Osteocyte (in vitro differentiated cells): ENCODE results near the gene MBD1. TPM values are rescaled to one million over a fixed set of nuclear protein-coding genes. Genes with fewer than 3 reads are reported as not detected.
"Not testable (repeated sequence)": the region's sequence is repeated elsewhere in the genome, so short reads cannot be mapped to it uniquely, and the experiment has no call there.

ENCODE experiments used
- DNase-seq: peaks from one replicate; pipeline ENCODE4 v3.0.0; 2021; ENCODE audit warnings: mixed read lengths; ENCODE audit not compliant: unreplicated experiment; ENCODE audit errors: extremely low spot score
- H3K27ac Mint-ChIP-seq: one replicate; pipeline ENCODE4 v1.8.0; 2021; ENCODE audit warnings: mild to moderate bottlenecking, mixed read lengths; ENCODE audit not compliant: unreplicated experiment
- H3K27me3 Mint-ChIP-seq: one replicate; pipeline ENCODE4 v1.8.0; 2021; ENCODE audit warnings: mixed read lengths; ENCODE audit not compliant: unreplicated experiment
- H3K36me3 Mint-ChIP-seq: one replicate; pipeline ENCODE4 v1.8.0; 2021; ENCODE audit warnings: mixed read lengths; ENCODE audit not compliant: unreplicated experiment
- H3K4me1 Mint-ChIP-seq: one replicate; pipeline ENCODE4 v1.8.0; 2021; ENCODE audit warnings: mixed read lengths; ENCODE audit not compliant: unreplicated experiment
- H3K4me3 Mint-ChIP-seq: one replicate; pipeline ENCODE4 v1.8.0; 2021; ENCODE audit warnings: mild to moderate bottlenecking, moderate library complexity, mixed read lengths; ENCODE audit not compliant: unreplicated experiment
- H3K9me3 Mint-ChIP-seq: one replicate; pipeline ENCODE4 v1.8.0; 2021; ENCODE audit warnings: mixed read lengths; ENCODE audit not compliant: unreplicated experiment
- CTCF ChIP-seq: fragments of 200-600 bp; sonication (generic); IDR thresholded peaks from 2 replicates; pipeline ENCODE4 v1.5.0; 2021; ENCODE audit warnings: antibody characterized with exemption, mild to moderate bottlenecking, moderate library complexity
- total RNA-seq: library from RNA; stranded (reverse); gene quantifications from 2 replicates; pipeline ENCODE4 v1.2.1, GENCODE V29; 2021

MBD1 gene
- total RNA-seq, 1 donor from 2014 or later: 69.9 TPM

GRCh38 chr18:50311650-50312049, 30.3 kb upstream of the MBD1 start:
- no peak overlapping the region for H3K27ac Mint-ChIP-seq
- H3K36me3 Mint-ChIP-seq: no peaks in the 10 kb centered on the region
- peaks cover 4% of the 10 kb centered on the region for H3K9me3 Mint-ChIP-seq
- TF ChIP-seq CTCF: no peak
- H3K4me1 Mint-ChIP-seq: peaks cover 4% of the 10 kb centered on the region
- H3K27me3 Mint-ChIP-seq: peaks cover 18% of the 10 kb centered on the region
- DNase-seq: no peak
- H3K4me3 Mint-ChIP-seq: no peak overlapping the region

- H3K4me1 Mint-ChIP-seq: peaks cover 4% of the 10 kb centered on the region
- no peak overlapping the region for H3K27ac Mint-ChIP-seq
- H3K27me3 Mint-ChIP-seq: peaks cover 22% of the 10 kb centered on the region
These were observed 28.8 kb upstream of the MBD1 start for GRCh38 chr18:50310080-50310479.

GRCh38 chr18:50308851-50309250, 27.5 kb upstream of the MBD1 start:
- not testable (repeated sequence) for H3K4me3 Mint-ChIP-seq, H3K4me1 Mint-ChIP-seq, DNase-seq, H3K27ac Mint-ChIP-seq, H3K9me3 Mint-ChIP-seq, H3K36me3 Mint-ChIP-seq
- H3K27me3 Mint-ChIP-seq: peaks cover 22% of the 10 kb centered on the region

More at GRCh38 chr18:50310080-50310479, 28.8 kb upstream of the MBD1 start:
- no peak for TF ChIP-seq CTCF
- Mint-ChIP-seq H3K36me3 (no peaks in the 10 kb centered on the region), H3K9me3 (peaks cover 8% of the 10 kb centered on the region), H3K4me3 (no peak overlapping the region)
- DNase-seq: no peak

- Mint-ChIP-seq H3K36me3 (no peaks in the 10 kb centered on the region), H3K4me1 (peaks cover 4% of the 10 kb centered on the region), H3K27ac (no peak overlapping the region), H3K27me3 (peaks cover 25% of the 10 kb centered on the region), H3K4me3 (peak overlapping the region; percentile 82), H3K9me3 (peaks cover 9% of the 10 kb centered on the region)
- TF ChIP-seq CTCF: no peak
- DNase-seq: no peak
These were observed 26.6 kb upstream of the MBD1 start for GRCh38 chr18:50307738-50308470.

GRCh38 chr18:50307400-50307737, 26.0 kb upstream of the MBD1 start:
- DNase-seq: no peak
- Mint-ChIP-seq H3K27ac (no peak overlapping the region), H3K9me3 (peaks cover 9% of the 10 kb centered on the region)

More at GRCh38 chr18:50307400-50307737, 26.0 kb upstream of the MBD1 start:
- H3K4me3 Mint-ChIP-seq: peak overlapping the region; percentile 82
- no peak for TF ChIP-seq CTCF
- H3K4me1 Mint-ChIP-seq: peaks cover 4% of the 10 kb centered on the region
- peaks cover 25% of the 10 kb centered on the region for H3K27me3 Mint-ChIP-seq
- no peaks in the 10 kb centered on the region for H3K36me3 Mint-ChIP-seq
